Natural killer cell treated with Interleukin-12 subunit alpha and Interleukin-12 subunit beta and Interleukin-15 and Interleukin-18, amount 100 ng/mL, for 72 hours (primary cell): ENCODE results near the gene MAT2B. TPM values are rescaled to one million over a fixed set of nuclear protein-coding genes. Genes with fewer than 3 reads are reported as not detected.

Source experiments
- total RNA-seq, 2 donors: library from RNA; stranded (reverse); gene quantifications; one replicate each; pipeline ENCODE4 v1.2.3, GENCODE V29; 2022

Gene MAT2B
- total RNA-seq, 2 donors from 2014 or later: 35.5 to 86.1 TPM

Other genes starting within 250 kb of the MAT2B start
- gene CCNG1, start 68.0 kb upstream of the MAT2B start, total RNA-seq: 10 to 100 TPM; 58.4 to 98.7 TPM
- gene NUDCD2, start 45.5 kb upstream of the MAT2B start, total RNA-seq: 10 to 100 TPM; 25.4 to 43.3 TPM
- 10 to 100 TPM; 31.4 to 44.3 TPM for gene HMMR, start 45.0 kb upstream of the MAT2B start, total RNA-seq